Activated CD8-positive, alpha-beta memory T cell treated with anti-CD3 and anti-CD28 coated beads for 36 hours (primary cell): Measurements from ENCODE around the gene RBPJL. TPM values are rescaled to one million over a fixed set of nuclear protein-coding genes. Genes with fewer than 3 reads are reported as not detected.

Experiments
- CTCF ChIA-PET: fragments of 350-600 bp; sonication (Branson Sonifier 250); formaldehyde crosslinking; loops from one replicate; lab custom pipeline; 2021; ENCODE audit warnings: antibody characterized with exemption; lab: Charles Lee
- POLR2A ChIA-PET: fragments of 350-600 bp; sonication (Branson Sonifier 250); formaldehyde crosslinking; loops from one replicate; lab custom pipeline; 2021; ENCODE audit warnings: antibody characterized with exemption; lab: Charles Lee
- total RNA-seq, 2 experiments: library from RNA; stranded (reverse); gene quantifications; one replicate each; pipeline ENCODE4 v1.2.3, GENCODE V29; 2021

Gene RBPJL
- not detected for total RNA-seq

DNA sequence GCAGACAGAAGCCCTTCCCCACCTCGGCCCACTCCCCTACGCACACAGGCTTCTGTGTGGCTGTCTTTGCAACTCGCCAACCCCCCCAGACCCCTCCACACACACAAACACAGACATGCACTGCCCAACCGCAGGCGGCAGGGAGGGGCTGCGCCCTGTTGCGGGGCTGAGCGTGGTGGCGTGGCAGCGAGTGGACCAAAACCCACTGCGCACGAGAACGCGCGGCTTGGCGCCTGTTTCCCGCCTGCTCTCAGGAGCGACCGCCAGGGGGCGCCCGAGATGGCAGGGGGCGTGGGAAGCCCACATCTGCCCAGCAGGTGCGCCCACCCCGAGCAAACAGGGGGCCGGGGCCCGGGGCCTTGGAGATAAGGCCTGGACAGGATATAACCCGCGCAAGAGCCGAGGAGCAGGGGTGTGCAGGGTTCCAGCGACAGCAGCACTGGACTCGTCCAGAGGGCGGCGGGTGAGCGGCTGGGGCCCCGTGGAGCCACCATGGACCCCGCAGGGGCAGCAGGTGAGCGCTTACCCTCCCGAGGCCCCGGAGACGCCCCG lies at the start of gene RBPJL:
Gene RBPJL, plus strand, starts transcription at position 410 of the 552 bp plus-strand sequence. Its CDS starts 83 bp downstream, at position 493.
- POLR2A ChIA-PET = no interaction called here
- CTCF ChIA-PET = interaction anchor here (1.0 to 1.3 kb wide), 3 partner anchors 9 to 130 kb away, joined by 3 to 5 read pairs (median 5); no protein-coding TSS in a partner anchor

DNA sequence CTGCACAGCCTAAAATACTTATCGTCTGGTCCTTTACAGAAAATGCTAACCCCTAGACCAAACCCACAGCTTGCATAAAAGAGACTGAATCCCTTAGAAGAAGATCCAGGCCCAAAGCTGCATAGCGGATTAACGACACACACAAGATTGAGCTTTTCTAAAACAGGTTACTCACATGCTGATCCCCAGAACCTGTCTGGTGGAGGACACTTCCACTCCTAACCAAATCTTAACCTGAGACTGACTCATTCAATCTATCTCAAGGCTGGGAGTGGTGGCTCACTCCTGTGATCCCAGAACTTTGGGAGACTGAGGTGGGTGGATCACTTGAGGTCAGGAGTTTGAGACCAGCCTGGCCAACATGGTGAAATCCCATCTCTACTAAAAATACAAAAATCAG lies 49.5 kb upstream of the RBPJL start:
- ChIA-PET CTCF (interaction anchor here (1.0 kb wide), 1 partner anchor 163 kb away, joined by 3 read pairs; no protein-coding TSS in a partner anchor), POLR2A (no interaction called here)

DNA sequence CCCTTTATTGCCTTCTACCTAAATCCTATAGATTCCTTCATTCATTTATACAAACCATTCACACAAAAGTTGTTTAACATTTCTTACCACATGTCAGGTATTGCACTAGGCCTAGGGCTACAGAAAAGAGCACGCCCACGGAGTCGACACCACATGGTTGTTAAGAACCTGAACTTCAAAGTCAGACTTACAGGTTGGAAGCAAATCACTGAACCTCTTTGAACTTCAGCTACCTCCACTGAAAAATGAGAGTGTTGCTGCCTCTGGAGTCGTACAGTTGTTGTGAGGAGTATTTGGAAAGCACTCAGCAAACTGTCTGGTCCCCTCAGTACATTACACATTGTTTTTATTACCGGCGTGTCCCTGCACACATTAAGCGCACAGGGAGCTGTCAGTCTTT lies 48.9 kb upstream of the RBPJL start:
- ChIA-PET CTCF (interaction anchor here (1.0 kb wide), 1 partner anchor 164 kb away, joined by 3 read pairs; no protein-coding TSS in a partner anchor), POLR2A (no interaction called here)

DNA sequence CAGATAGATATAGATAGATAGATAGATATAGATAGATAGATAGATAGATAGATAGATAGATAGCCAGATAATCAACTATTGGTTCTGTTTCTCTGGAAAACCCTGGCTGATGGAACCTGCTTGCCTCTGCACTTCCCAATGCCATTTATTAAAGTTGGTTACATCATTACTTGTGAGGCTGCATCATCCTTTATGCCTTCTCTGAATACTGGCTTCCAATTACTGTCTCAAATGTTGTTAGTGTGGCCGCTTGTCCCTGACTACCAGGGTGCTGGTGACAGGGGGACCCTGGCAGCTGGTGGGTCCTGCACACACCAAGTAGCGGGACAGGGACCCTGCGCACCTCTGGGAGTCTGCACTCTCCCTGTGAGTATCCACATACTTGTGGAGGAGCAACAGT lies 48.4 kb upstream of the RBPJL start:
- POLR2A ChIA-PET = no interaction called here
- CTCF ChIA-PET = no interaction called here

- ChIA-PET POLR2A (no interaction called here), CTCF (no interaction called here)
Observed at GRCh38 chr20:45258664-45259063, 48.0 kb upstream of the RBPJL start.

DNA sequence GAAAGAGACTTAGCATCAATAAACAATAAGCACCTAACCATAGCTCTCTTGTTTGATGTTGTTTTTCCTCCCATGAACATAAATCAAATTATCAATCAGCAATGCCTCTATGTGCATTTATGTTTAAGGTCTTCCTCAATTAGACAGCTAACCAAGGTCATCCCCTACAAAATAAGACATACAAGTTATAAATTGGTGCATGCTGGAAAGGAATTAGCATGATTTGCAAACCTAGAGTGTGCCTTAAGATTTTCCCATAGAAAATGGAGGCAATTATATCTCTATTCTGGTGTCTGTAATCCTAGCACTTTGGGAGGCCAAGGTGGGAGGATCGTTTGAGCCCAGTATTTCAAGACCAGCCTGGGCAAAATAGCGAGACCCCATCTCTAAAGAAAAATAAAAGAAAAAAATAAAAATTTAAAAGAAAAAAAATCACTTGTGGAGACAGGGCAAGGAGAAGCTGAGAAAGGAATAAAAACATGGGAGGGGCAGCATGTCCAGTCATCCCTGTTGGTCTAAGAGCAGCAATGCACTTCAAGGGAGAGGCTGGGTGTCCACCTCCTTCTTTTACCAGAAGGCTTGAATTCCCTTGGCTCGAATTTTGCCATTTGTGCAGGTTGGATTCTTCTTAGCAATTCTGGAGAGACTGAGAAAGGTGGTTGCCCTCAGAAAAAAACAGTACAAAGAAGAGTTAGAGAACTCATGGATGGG lies 42.9 kb upstream of the RBPJL start:
- CTCF ChIA-PET = no interaction called here
- POLR2A ChIA-PET = no interaction called here

- ChIA-PET CTCF (no interaction called here), POLR2A (no interaction called here)
Observed at GRCh38 chr20:45266977-45267376, 39.7 kb upstream of the RBPJL start.

DNA sequence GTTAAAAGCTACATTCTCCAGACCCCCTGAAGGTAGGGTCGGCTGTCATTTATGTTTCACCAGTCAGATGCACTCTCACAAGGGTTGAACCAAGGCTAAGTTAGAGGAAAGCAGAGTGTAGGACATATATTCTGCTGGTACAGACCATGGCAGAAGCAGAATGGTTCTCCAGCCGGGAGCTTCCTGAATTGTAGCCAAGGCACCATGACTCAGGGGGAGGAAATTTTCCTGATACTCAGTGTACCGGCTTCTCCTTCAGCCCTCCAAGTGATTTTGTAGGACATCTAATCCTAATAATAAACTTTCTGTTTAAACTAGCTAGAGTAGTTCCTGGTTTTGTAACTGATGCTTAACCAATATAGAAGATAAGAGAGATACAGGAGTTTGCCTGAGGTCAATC lies 38.1 kb upstream of the RBPJL start:
- ChIA-PET CTCF (interaction anchor here (0.7 to 1.7 kb wide), 3 partner anchors 9 to 43 kb away, joined by 3 to 4 read pairs (median 3); no protein-coding TSS in a partner anchor), POLR2A (no interaction called here)

- ChIA-PET POLR2A (no interaction called here), CTCF (interaction anchor here (1.1 to 1.7 kb wide), 2 partner anchors 22 to 43 kb away, joined by 3 to 4 read pairs; no protein-coding TSS in a partner anchor)
Observed at GRCh38 chr20:45269056-45269455, 37.6 kb upstream of the RBPJL start.

DNA sequence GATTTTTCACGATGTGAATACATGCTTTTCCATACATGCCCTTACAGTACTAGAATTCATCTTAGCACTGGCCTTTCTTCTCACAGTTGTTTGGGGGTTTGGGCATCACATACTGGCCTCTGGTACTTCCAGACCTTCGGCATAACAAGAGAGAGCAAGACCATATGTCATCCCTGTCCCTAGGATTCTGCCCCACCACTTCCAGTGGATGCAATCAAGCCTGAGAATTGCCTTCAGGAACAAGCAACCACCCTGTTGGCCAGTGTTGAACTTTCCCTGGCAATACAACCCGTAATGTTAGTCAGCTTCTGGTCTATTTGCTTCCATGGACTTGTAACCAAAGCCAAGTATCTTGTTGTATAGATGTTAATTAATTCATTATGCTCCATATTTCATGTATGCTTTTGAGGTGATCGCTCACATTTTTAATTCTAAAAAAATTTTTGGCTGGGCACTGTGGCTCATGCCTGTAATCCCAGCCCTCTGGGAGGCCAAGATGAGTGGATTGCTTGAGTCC lies 36.8 kb upstream of the RBPJL start:
- ChIA-PET CTCF (interaction anchor here (1.7 kb wide), 1 partner anchor 21 kb away, joined by 4 read pairs; no protein-coding TSS in a partner anchor), POLR2A (no interaction called here)

DNA sequence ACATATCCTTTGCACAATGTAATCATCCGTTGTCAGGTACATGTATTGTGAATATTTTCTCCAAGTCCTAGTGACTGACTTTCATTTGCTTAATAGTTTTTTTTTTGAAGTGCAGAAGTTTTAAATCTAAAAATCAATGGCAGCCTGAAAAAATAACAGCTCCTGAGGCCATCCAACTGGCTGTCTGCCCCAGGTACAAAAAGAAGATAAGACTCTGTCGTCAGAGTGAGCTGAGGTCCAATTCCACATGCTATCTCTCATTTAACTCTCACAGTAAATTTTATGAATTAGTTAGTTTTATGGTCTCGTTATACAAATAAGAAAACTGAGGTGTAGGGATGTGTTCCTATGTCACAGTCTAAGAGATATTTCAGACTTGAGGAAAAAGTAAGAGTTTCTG lies 31.3 kb upstream of the RBPJL start:
- POLR2A ChIA-PET = no interaction called here
- CTCF ChIA-PET = interaction anchor here (0.8 kb wide), 1 partner anchor 18 kb away, joined by 3 read pairs; no protein-coding TSS in a partner anchor

GRCh38 chr20:45279992-45280391 lies 26.6 kb upstream of the RBPJL start:
- ChIA-PET CTCF (interaction anchor here (1.3 kb wide), 1 partner anchor 11 kb away, joined by 6 read pairs; no protein-coding TSS in a partner anchor), POLR2A (no interaction called here)

GRCh38 chr20:45282700-45283550 lies 23.7 kb upstream of the RBPJL start:
- POLR2A ChIA-PET = no interaction called here
- CTCF ChIA-PET = no interaction called here

- ChIA-PET CTCF (interaction anchor here (1.5 kb wide), 1 partner anchor 11 kb away, joined by 8 read pairs; no protein-coding TSS in a partner anchor), POLR2A (no interaction called here)
Observed at GRCh38 chr20:45283551-45284057, 23.0 kb upstream of the RBPJL start.

- ChIA-PET CTCF (no interaction called here), POLR2A (no interaction called here)
Observed at GRCh38 chr20:45288376-45288775, 18.3 kb upstream of the RBPJL start.

GRCh38 chr20:45288860-45289259 lies 17.8 kb upstream of the RBPJL start:
- POLR2A ChIA-PET = no interaction called here
- CTCF ChIA-PET = no interaction called here

DNA sequence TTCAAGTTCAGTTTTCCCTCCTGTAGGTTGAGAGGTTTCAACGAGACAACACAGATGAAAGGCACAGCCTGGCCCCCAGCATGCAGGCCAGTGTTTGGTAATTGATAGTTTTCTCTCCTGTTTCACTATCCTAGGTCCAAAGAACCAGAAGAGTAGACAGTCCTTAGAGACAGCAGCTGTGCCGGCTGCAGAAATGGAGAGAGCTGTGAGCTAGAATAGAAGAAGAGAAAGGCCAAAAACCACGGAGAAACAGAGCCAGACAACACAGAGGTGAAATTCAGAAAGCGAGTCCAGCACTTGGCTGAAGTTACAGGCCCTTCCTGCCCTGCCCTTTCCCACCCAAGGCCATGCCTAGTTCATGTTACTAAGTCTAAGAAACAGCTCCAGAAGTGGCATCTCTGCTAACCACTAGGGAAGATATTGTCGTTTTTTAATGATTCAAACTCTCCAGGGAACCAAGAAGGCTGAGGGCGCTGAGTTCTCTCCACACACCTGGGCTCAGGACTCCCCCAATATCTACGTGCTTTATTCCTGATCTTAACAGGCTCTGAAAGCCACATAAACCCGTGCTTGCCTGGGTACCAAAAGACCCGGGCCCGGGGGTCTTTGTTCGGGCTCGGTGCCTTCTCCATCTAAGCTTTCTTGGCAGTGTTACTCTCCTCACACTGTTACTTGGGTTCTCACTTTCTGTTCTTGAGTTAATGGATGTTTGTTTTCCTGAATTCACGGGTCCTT lies 16.5 kb upstream of the RBPJL start:
- ChIA-PET CTCF (interaction anchor here (0.9 to 3.1 kb wide), 11 partner anchors 10 to 280 kb away, joined by 3 to 17 read pairs (median 6); no protein-coding TSS in a partner anchor), POLR2A (no interaction called here)

- POLR2A ChIA-PET = no interaction called here
- CTCF ChIA-PET = interaction anchor here (0.9 to 3.1 kb wide), 14 partner anchors 10 to 280 kb away, joined by 3 to 17 read pairs (median 6); no protein-coding TSS in a partner anchor
Observed at GRCh38 chr20:45290677-45291355, 15.8 kb upstream of the RBPJL start.
